Midbrain (tissue), 1 donor: ENCODE data around the gene OSBPL9.
"Not testable (repeated sequence)": the region's sequence is repeated elsewhere in the genome, so short reads cannot be mapped to it uniquely, and the experiment has no call there.

Experiments used
- DNase-seq: peaks from one replicate; lab custom pipeline; 2025; lab: John Stamatoyannopoulos, UW

Gene OSBPL9

DNA sequence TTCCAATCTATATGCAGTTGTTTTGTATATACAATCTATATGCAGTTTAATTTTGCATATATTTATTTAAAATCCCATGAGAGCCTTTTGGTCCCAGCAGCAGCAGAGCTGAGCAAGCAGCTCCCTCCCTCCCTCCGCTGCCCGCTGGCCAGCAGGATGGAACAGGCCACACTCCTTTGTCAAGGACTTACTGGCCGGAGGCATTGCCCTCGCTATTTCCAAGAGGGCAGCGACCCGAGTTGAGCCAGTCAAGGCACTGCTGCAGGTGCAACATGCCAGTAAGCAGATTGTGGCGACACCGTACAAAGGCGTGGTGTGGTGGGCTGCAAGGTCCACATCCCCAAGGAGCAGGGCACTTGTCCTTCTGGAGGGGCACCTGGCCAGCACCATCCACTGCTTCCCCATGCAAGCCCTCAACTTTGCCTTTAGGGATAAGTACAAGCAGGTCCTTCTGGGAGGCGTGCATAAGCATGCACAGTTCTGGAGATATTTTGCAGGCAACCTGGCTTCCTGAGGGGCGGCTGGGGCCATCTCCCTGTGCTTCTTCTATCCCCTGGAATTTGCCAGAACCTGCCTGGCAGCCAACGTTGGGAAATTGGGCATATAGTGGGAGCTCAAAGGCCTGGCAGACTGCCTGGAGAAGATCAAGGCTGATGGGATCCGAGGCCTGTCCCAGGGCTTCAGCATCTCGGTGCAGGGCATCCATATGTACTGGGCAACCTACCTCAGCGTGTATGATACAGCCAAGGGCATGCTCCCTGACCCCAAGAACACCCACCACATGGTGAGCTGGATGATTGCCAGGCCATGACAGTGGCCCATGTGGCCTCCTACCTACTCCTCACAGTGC, 92.2 kb downstream of the OSBPL9 start:
- DNase-seq = peak; percentile 7

DNA sequence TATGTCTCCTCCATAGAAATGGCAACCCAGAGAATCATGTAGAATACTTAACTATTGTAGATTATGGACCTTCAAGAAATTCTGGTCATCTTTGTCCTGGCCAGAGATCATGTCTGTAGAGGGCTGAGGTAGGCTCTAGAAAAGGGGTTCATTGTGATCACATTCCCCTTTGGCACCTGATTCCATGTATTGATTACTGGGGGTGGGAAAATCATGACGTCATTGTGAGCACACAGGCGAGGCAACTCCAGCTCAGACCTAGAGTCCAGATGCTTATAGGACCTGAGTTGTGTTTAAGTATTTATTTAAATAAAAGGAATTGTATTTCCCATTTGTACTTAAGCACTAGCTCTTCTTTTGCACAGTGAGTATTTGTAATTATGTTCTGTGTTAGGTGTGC, 93.1 kb downstream of the OSBPL9 start:
- DNase-seq = no peak

DNA sequence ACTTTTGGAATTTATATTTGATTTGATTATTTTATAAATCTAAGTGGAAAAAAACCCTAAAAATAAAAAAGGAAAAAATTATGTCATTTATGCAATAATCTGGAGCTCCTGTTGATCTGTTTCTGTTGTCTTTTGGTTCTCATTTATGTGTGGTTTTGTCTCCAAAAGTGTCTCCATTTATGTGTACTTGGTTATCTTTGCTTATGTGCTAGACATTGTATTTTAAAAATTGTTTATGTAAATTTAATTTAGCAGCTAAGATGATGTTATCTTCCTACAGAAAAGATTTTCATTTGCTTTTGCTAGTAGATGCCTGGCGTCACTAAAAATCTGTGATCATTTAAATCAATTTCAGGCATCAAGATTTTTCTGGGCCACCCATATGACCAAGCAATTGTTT, 95.7 kb downstream of the OSBPL9 start:
- no peak for DNase-seq

DNA sequence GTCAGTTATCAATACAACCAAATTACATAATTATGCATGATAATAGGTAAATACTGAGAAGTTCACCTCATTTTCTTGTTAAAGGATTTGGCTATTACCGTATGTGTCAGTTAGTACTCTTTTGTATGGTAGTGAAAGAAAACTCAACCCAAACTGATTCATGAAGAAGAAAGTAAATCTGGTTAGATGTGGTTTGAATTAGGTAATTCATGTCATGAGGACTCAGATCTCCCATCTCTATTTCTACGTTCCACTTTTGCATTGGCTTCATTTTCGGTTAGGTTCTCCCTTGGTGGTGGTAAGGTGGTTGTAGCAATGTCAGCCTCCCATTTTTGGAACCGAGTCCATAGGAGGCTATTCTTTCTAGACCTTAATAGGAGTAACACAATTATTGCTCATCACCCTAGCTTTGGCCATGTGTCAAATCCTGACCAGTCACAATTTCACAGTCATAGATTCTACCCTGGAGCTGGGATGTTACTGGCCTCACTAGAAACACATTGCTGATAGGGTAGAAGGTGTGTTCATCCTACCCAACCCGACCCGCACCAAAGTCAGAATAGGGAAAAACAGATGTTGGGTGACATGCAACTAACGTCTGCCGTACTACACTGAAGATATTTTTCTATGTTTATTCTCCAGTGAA, 97.6 kb downstream of the OSBPL9 start:
- DNase-seq = no peak

DNA sequence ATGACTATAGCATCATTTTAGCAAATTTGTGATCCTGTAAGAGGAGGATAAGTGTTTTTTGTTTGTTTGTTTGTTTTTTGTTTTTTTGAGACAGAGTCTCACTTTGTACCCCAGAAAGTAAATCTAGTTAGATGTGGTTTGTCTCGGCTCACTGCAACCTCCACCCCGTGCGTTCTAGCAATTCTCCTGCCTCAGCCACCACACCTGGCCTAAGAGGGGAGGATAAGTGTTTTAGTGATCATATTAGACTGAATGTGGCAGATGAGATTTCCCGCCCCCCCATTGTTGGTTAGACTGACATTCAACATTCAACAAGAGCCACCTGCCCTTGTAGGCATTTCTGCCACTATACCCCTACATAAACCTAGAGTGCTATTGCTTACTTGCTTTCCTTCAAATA, 98.5 kb downstream of the OSBPL9 start:
- DNase-seq = no peak

DNA sequence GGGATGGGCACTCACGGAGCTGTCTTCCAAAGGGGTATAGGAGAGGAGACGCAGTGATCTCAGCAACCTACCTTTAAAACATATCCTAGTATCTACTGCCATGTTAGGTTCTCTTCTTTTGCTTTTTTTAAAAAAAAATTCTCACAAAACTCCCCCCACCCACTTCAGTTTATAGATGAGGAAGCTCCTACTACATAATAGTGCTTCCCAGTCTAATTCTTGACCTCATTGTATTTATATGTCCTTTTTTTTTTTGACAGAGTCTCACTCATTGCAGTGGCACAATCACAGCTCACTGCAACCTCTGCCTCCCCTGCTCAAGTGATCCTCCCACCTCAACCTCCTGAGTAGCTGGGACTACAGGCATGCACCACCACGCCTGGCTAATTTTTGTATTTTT, 99.9 kb downstream of the OSBPL9 start:
- no peak for DNase-seq

DNA sequence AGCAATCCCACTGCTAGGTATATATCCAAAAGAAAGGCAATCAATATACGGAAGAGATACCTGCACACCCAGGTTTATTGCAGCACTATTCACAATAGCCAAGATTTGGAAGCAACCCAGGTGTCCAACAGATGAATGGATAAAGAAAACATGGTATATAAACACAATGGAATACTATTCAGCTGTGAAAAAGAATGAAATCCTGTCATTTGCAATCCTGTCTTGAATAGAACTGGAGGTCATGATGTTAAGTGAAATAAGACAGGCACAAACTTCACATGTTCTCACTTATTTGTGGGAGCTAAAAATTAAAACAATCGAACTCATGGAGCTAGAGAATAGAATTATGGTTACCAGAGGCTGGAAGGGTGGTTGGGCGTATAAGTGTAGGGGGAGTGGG, 101.0 kb downstream of the OSBPL9 start:
- no peak for DNase-seq

DNA sequence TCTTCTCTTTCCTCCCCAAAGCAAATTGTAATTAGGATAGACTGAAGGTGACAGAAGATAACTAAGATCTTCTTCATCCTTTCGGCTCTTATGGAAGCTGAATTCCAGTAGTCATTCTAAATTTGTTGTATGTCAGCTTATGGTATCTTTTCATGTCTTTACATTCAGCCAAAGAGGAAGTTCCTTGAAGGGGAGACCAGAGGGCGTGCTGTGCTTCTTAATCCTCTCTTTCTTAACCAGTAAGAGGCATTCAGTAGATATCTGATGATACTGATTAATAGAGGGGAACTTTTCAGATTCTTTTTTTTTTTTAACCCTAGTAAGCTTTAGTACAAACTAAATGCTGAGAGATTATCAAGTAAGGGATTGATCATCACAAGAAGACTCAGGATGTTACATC, 102.3 kb downstream of the OSBPL9 start:
- DNase-seq = no peak

DNA sequence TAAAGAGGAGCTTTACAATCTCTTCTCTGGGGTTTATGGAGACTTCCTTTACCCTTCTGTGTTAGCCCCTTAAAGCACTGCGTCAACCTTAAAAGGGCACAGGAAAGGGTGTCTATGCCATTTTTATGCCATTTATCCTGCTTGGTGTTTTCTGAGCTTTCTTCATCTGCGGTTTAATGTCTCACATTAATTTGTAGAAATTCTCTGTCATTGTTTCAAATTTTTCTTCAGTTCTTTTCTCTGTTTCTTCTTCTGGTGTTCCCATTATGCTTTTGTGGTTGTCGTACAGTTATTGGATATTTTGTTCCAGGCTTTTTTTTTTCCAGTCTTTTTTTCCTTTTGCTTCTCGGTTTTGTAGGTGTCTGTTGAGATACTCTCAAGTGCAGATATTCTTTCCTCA, 107.9 kb downstream of the OSBPL9 start:
- no peak for DNase-seq

DNA sequence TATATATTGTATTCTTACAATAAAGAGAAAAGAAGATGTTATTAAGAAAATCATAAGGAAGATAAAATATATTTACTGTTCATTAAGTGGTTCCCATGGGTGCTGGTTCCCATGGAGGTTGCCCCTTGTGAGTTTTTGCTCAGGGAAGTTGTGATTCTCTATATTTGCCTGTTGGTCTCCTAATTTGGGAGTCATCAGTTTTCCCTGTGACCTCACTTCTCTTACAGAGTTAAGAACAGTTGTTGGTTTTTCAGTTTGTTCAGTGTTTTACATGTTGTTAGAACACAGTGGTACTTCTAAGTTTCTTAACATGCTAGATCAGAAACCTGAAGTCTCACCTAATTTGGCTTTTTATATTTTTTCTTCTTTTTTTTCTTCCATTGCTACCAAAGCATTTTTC, 109.2 kb downstream of the OSBPL9 start:
- no peak for DNase-seq

DNA sequence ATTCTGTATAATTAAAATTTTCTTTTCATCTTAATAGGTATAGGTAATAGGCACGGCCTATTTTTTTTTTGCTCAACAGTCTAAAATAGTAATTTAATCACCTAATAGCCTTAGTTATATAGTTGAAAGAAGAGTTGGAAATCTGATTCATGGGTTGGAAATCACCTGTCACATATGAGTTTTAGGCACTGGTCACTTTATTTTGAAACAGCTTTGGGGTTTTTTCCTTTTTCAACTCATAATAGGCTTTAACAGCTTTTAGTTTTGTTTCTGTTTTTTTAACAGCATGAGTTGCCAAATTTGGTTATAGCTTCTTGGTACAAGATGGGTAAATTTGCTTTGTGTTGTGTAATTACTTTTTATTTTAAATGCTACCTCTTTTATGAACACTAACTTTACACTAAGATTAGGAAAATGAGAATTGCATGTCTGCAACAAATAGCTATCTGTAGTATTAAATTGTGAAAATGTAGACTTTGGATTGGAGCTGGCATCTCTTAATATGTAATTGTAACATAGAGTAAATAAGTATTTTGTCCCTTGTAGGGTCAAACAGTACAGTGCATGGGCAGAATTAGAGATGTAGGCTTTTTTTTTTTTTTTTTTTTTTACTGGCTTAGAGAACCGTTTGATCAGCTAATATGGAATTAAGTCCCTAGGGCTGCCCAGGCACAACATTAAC, 109.8 kb downstream of the OSBPL9 start:
- no peak for DNase-seq

DNA sequence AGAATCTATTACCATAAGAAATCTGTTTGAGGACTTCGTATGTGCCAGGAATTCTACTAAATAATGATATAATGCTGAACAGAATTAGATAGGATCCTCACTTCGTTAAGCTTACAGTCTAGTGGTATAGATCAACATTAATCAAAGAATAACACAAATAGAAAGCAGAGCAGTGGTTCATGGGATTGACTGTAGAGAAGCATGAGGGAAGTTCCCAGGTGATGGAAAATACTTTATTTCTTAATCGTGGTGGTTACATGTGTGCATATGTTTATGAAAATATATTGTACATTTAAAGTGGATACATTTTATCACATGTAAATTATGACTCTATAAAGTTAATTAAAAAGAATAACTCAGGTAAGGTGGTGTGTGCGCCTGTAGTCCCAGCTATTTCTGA, 110.5 kb downstream of the OSBPL9 start:
- no peak for DNase-seq

DNA sequence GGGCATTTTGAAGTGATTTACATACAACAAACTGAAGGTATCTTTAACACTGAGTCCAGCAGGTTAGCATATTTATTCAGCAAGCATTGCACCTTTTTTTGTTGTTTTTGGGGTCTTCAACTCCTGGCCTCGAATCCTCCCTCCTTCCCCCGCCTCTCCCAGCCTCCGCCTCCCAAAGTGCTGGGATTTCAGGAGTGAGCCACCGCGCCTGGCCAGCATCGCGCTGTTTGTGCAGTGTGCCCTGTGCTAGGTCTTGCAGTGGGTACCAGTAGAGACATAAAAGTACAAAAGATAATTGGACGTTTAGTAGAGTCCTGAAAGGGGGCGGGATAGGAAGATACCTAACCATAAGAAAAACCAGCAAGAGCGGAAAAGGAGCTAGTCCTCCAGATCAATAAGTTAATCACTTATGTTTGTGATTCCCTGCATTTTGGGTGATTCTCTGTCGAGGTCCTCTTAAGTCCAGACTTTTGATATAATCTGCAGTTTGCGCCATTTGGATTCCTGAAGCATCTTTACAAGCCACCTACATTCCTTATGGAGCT, 111.8 kb downstream of the OSBPL9 start:
- no peak for DNase-seq

DNA sequence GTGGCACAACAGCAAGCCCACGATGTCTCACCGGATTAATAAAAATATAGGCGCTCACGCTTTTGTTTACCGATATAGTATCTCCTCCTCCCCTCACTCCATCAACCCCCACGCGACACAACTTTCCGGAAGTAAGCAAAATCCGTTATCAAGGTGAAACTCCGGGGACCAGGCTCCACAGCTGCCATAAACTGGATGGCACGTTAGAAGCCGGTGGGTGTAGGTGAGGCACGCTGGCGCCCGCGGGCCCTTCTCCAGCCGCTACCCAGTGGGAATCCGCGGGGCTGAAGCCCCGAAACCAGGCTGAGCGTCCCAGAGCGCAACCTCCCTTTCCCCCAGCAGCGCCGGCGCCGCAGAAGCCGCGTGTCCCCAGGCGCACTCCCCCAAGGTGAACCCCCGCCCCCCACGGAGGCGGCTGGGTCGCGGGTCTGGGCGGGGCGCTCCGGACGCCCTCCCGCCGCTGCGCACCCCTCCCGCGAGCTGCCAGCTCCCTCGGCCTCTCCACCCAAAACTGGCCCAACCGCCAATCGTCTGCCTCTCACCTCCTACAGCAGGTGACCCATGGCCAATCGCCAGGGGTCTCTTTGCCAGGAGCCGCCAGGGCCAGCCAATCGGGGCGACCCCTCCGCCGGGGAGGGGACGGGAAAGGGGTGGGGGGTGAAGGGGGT, 112.4 kb downstream of the OSBPL9 start:
- peak; percentile 50 for DNase-seq

DNA sequence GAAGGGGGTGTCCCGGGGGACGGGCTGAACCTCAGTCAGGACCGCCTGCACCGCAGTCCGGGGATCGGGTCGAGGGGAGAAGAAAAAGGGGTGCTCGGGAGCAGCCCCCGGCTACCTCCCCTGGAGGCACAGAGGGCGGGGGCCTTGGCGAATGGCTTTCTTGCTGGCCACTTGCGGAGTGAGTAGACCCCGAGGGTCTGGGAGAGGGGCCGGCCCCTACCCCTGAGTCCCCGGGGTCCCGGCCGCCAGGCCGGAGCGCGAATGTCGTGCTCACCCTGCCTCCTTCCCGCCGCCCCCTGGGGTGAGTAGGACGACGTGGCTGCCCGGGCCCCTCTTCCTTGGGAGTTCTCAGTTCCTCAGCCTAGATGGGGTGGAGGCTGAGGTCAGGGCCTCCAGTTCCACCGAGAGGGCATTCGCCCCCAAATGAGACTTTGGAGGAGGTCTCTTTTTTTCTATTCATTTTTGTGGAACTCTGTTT, 113.0 kb downstream of the OSBPL9 start:
- DNase-seq = no peak

DNA sequence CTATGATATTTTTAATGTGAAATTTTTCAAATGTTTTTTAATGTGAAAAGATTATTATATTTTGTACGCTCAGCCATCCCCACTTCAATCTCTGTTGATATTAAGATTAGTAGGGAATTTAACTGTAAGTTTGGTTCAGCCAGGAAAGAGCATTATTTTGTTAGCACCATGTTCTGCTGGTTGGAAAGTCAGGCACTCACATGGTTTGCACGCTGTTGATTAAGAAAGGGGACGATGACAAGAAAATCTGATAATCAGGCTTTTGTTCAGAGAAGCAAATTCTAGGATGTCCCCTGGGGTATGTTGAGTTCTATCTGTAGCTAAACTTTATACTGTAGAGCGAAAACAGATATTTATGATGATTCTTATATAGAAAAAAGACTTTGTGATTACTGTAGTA, 115.1 kb downstream of the OSBPL9 start:
- DNase-seq = no peak

DNA sequence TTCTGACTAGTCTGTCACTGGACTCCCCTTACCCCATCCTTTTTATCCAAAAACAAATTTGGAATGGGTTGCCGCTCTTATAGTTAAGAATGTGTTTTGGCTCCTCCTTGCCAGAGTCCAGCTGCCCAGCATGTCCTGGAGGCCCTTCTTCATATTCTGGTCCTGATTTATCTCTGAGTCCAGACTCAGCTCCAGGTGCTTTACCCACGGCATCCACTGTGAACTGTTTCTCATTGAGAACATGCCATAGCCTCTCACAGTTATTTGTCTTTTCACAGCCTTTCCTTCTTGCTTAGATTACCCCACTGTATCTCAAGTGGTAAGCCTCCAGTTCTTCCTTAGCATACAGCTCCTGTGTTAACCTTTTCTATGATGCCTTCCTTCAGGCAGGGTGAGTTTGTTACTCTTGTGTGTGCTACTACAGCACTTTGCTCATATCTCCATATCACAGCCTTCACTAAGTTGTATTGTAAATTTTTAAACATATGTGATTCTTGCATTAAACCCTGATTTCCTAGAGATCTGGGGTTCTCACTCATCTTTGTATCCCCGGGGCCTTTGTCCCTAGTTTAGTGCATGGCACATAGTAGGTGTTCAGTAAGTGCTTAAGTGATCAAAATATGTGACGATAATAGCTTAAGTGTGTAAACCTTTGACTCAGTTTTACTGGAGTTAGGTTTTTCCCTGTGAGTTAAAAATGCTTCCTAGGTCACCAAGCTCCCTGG, 116.0 kb downstream of the OSBPL9 start:
- no peak for DNase-seq

DNA sequence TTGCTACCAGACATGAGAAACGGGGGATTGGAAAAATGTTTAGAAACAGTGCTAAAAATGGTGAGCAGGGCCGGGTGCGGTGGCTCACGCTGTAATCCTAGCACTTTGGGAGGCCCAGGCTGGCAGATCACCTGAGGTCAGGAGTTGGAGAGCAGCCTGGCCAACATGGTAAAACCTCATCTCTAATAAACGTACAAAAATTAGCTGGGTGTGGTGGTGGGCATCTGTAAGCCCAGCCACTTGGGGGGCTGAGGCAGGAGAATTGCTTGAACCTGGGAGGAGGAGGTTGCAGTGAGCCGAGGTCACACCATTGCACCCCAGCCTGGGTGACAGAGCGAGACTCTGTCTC, 116.5 kb downstream of the OSBPL9 start:
- DNase-seq = not testable (repeated sequence)

DNA sequence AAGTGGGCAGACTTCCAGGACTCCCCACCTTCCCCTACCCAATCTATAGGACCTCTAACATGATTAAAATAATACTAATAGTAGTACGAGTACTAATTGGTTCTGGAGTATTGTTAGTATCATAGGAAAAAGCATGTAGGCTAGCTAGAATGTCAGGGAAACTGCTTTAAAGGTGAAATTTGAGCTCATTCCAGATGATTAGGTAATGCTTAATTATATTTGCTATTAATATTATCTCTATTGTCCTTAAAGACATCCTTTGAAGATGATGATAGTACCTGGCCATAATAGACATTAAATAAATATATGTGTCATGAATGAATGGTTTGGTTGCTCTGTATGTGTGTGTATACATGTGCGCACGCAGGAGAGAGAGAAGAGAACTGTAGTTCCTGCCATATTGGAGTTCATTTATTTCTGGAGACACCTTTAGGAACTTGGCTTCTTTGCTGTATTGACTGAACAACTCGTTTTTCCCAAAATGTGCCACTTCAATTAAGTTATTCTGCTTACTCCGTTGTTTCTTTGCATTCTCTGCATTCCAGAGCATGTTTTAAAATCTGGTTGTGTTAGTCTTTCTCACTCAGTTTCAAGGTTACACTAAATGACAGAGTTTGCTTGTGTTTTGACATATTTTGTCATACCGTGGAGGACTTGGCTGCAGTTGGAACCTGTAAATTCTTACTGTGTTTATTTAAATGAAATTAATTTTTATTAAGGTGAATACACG, 117.1 kb downstream of the OSBPL9 start:
- DNase-seq = no peak

DNA sequence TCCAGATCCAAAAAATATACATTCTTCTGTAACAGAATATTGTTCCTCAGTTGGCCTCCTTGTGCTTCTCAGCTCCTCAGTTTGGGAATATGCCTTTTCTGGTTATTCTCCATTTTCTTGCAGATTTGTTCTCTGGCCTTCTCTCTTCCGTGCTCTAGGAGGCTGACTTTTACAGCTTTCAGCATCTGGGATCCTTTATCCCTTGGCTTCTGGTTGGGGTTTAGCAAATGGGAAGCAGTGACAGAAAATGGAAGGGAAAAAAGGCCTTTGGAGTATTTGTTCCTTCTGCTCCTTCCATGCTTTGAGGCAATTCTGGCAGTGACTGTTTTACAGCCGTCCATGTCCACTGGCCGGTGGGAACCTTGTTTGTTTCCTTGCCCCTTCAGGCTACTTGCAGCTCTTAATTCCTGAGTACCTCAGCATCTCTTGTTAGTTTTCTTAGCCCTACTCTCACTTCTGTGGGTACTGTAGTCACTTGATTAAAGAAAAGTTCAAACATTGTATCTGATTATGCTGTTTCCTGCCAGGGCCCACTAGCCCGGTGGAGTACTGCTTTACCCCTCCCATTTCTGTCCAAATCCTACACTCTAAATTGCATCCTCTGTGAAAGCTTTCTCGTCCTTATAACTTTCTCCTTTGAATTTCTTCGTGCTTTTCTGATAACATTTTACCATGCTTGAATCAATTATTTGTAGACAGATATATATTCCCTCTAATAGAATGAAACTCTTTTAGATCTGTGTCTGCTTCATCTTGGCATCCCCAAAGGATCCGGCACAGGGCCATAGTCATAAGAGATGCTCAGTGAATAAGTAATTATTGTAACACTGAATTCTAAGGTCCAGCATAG, 118.2 kb downstream of the OSBPL9 start:
- DNase-seq = peak; percentile 33
